HepG2 (cell line): ENCODE measurements around the gene TLR6. TPM values are rescaled to one million over a fixed set of nuclear protein-coding genes. Genes with fewer than 3 reads are reported as not detected.

ENCODE experiments used
- ATF1 ChIP-seq: IDR thresholded peaks from 2 replicates; pipeline ENCODE4 v1.6.1; 2016; ENCODE audit warnings: mild to moderate bottlenecking, control low read depth
- CREB1 ChIP-seq, 2 experiments: fragments of 450-650 bp in 1 of 2; IDR thresholded peaks; 2 replicates each; pipeline ENCODE4 v1.6.1; 2016 to 2017; ENCODE audit warnings: control low read depth in 1 of 2, mild to moderate bottlenecking in 1 of 2, missing compliant biosample characterization in 1 of 2, missing genetic modification characterization in 1 of 2
- ETV5 ChIP-seq: IDR thresholded peaks from 2 replicates; pipeline ENCODE4 v1.6.1; 2018; ENCODE audit warnings: missing biosample characterization, missing genetic modification reagents, inconsistent platforms, borderline replicate concordance
- FOXK2 ChIP-seq: fragments of 450-650 bp; IDR thresholded peaks from 2 replicates; pipeline ENCODE4 v1.6.1; 2016
- KLF16 ChIP-seq, 2 experiments: sonication (generic) in 1 of 2; formaldehyde crosslinking in 1 of 2; IDR thresholded peaks; 2 replicates each; pipeline versions ENCODE4 v1.6.1 to v1.8.0; 2016 to 2023; ENCODE audit warnings: missing genetic modification reagents in 2 of 2, missing compliant biosample characterization in 1 of 2
- NFE2L1 ChIP-seq: sonication (generic); formaldehyde crosslinking; IDR thresholded peaks from 2 replicates; pipeline ENCODE4 v1.4.0; 2020; ENCODE audit warnings: missing genetic modification reagents, mild to moderate bottlenecking, borderline replicate concordance
- NKX3-1 ChIP-seq: sonication (generic); formaldehyde crosslinking; IDR thresholded peaks from 2 replicates; pipeline ENCODE4 v1.5.0; 2020; ENCODE audit warnings: missing genetic modification reagents
- TBX2 ChIP-seq: sonication (generic); formaldehyde crosslinking; IDR thresholded peaks from 2 replicates; pipeline ENCODE4 v1.5.0; 2020; ENCODE audit warnings: missing genetic modification reagents, mild to moderate bottlenecking, borderline replicate concordance
- YY1 ChIP-seq: IDR thresholded peaks from 2 replicates; pipeline ENCODE4 v1.6.1; 2011; ENCODE audit warnings: low read length, low read depth, moderate library complexity, mild to moderate bottlenecking; ENCODE audit not compliant: insufficient read depth, insufficient replicate concordance
- ZNF605 ChIP-seq: sonication (generic); formaldehyde crosslinking; IDR thresholded peaks from 2 replicates; pipeline ENCODE4 v1.8.0; 2022; ENCODE audit warnings: mild to moderate bottlenecking, missing genetic modification reagents
- ZNF615 ChIP-seq: sonication (generic); formaldehyde crosslinking; IDR thresholded peaks from 2 replicates; pipeline ENCODE4 v1.5.0; 2020; ENCODE audit warnings: mild to moderate bottlenecking, missing genetic modification reagents, borderline replicate concordance
- ZNF724P ChIP-seq: sonication (generic); formaldehyde crosslinking; IDR thresholded peaks from 2 replicates; pipeline ENCODE4 v1.8.0; 2022; ENCODE audit warnings: missing genetic modification reagents, borderline replicate concordance
- polyA plus RNA-seq, 8 experiments: library from polyadenylated mRNA; depleted of rRNA in 3 of 8; stranded (reverse) in 7 of 8; unstranded in 1 of 8; fragments of >200 nt; fragmentation: Illumina TruSeq in 4 of 8; extraction: Trizol in 4 of 8; gene quantifications; 2 replicates each; pipeline versions ENCODE4 v1.2.1 to v1.2.3, GENCODE V29; 2011 to 2016; ENCODE audit warnings: low read depth in 4 of 8, missing spikeins in 1 of 8, mixed read lengths in 1 of 8; ENCODE audit not compliant: insufficient read depth in 1 of 8
- total RNA-seq, 5 experiments: library from RNA; depleted of rRNA; stranded (reverse); fragments of >200 nt; fragmentation: Illumina TruSeq; extraction: Trizol; gene quantifications; 2 replicates each; pipeline ENCODE4 v1.2.3, GENCODE V29; 2016; ENCODE audit warnings: low read depth in 1 of 5
- TF ChIP-seq, protein P1 (sequence below): sonication (generic); formaldehyde crosslinking; IDR thresholded peaks from 2 replicates; pipeline ENCODE4 v1.5.1; 2020; ENCODE audit warnings: mild to moderate bottlenecking, missing genetic modification reagents, borderline replicate concordance
- TF ChIP-seq, protein P2 (sequence below): sonication (generic); formaldehyde crosslinking; IDR thresholded peaks from 2 replicates; pipeline ENCODE4 v1.5.1; 2020; ENCODE audit warnings: mild to moderate bottlenecking, moderate library complexity, missing genetic modification reagents
- TF ChIP-seq, protein P3 (sequence below): conservative IDR thresholded peaks from 2 replicates; pipeline ENCODE4 v1.6.1; 2018; ENCODE audit warnings: missing genetic modification reagents
- TF ChIP-seq, protein P4 (sequence below): sonication (generic); formaldehyde crosslinking; IDR thresholded peaks from 2 replicates; pipeline ENCODE4 v1.4.0; 2020; ENCODE audit warnings: missing genetic modification reagents, borderline replicate concordance

The TLR6 gene
- total and polyA plus RNA-seq, 2 of the 13 experiments (the other 11 are each of a cell fraction or from before 2014, with no cell fraction given), result 0.33 to 0.71 TPM

DNA sequence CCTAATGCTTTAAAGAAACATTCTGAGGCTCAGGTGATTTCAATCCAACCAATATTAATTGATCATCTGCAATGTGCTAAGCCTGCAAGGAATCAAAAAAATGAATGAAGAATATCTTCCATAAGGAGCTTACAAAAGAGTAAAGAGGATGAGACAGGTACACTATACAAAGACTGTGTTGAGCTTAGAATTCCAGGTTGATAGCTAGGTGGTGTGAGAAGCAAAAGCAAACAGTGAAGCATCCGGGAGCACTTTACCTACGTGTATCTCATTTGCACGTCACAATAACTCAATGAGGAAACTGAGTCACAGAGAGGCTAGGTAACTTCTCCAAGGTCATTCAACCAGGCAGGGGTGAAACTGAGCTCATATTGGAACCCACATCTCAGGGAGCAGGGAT lies 48.1 kb upstream of the TLR6 start (continued):
- TF ChIP-seq, protein P1, sequence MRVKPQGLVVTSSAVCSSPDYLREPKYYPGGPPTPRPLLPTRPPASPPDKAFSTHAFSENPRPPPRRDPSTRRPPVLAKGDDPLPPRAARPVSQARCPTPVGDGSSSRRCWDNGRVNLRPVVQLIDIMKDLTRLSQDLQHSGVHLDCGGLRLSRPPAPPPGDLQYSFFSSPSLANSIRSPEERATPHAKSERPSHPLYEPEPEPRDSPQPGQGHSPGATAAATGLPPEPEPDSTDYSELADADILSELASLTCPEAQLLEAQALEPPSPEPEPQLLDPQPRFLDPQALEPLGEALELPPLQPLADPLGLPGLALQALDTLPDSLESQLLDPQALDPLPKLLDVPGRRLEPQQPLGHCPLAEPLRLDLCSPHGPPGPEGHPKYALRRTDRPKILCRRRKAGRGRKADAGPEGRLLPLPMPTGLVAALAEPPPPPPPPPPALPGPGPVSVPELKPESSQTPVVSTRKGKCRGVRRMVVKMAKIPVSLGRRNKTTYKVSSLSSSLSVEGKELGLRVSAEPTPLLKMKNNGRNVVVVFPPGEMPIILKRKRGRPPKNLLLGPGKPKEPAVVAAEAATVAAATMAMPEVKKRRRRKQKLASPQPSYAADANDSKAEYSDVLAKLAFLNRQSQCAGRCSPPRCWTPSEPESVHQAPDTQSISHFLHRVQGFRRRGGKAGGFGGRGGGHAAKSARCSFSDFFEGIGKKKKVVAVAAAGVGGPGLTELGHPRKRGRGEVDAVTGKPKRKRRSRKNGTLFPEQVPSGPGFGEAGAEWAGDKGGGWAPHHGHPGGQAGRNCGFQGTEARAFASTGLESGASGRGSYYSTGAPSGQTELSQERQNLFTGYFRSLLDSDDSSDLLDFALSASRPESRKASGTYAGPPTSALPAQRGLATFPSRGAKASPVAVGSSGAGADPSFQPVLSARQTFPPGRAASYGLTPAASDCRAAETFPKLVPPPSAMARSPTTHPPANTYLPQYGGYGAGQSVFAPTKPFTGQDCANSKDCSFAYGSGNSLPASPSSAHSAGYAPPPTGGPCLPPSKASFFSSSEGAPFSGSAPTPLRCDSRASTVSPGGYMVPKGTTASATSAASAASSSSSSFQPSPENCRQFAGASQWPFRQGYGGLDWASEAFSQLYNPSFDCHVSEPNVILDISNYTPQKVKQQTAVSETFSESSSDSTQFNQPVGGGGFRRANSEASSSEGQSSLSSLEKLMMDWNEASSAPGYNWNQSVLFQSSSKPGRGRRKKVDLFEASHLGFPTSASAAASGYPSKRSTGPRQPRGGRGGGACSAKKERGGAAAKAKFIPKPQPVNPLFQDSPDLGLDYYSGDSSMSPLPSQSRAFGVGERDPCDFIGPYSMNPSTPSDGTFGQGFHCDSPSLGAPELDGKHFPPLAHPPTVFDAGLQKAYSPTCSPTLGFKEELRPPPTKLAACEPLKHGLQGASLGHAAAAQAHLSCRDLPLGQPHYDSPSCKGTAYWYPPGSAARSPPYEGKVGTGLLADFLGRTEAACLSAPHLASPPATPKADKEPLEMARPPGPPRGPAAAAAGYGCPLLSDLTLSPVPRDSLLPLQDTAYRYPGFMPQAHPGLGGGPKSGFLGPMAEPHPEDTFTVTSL, result 0 out of 2 replicates have a peak, but pooled peaks have one; percentile 8
- TF ChIP-seq NKX3-1 (CRISPR knock-in tag), result no peak
- no peak for TF ChIP-seq ZNF724P
- TF ChIP-seq TBX2 (CRISPR knock-in tag), result no peak
- peak; percentile 23; the same call in 1 of the 2 replicates for TF ChIP-seq ETV5 (CRISPR knock-in tag)
- TF ChIP-seq NFE2L1 (CRISPR knock-in tag), result no peak
- no peak for TF ChIP-seq ATF1 (CRISPR knock-in tag)
- 0 out of 4 replicates have a peak, but pooled peaks of 1 of the 2 experiments have one; percentile 0 for TF ChIP-seq KLF16 (CRISPR knock-in tag; IDR thresholded peaks at IDR 0.05)
- TF ChIP-seq, protein P2, sequence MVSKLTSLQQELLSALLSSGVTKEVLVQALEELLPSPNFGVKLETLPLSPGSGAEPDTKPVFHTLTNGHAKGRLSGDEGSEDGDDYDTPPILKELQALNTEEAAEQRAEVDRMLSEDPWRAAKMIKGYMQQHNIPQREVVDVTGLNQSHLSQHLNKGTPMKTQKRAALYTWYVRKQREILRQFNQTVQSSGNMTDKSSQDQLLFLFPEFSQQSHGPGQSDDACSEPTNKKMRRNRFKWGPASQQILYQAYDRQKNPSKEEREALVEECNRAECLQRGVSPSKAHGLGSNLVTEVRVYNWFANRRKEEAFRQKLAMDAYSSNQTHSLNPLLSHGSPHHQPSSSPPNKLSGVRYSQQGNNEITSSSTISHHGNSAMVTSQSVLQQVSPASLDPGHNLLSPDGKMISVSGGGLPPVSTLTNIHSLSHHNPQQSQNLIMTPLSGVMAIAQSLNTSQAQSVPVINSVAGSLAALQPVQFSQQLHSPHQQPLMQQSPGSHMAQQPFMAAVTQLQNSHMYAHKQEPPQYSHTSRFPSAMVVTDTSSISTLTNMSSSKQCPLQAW (CRISPR knock-in tag), result 0 out of 2 replicates have a peak, but pooled peaks have one; percentile 12
- no peak for TF ChIP-seq ZNF605
- TF ChIP-seq, protein P3, sequence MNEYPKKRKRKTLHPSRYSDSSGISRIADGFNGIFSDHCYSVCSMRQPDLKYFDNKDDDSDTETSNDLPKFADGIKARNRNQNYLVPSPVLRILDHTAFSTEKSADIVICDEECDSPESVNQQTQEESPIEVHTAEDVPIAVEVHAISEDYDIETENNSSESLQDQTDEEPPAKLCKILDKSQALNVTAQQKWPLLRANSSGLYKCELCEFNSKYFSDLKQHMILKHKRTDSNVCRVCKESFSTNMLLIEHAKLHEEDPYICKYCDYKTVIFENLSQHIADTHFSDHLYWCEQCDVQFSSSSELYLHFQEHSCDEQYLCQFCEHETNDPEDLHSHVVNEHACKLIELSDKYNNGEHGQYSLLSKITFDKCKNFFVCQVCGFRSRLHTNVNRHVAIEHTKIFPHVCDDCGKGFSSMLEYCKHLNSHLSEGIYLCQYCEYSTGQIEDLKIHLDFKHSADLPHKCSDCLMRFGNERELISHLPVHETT (CRISPR knock-in tag), result no peak
- no peak for TF ChIP-seq YY1
- no peak for TF ChIP-seq ZNF615 (CRISPR knock-in tag)
- no peak for TF ChIP-seq CREB1 (IDR thresholded peaks at IDR 0.05)
- TF ChIP-seq CREB1 (CRISPR knock-in tag; IDR thresholded peaks at IDR 0.05), result peak; percentile 43; the same call in 1 of the 2 replicates
- TF ChIP-seq, protein P4, sequence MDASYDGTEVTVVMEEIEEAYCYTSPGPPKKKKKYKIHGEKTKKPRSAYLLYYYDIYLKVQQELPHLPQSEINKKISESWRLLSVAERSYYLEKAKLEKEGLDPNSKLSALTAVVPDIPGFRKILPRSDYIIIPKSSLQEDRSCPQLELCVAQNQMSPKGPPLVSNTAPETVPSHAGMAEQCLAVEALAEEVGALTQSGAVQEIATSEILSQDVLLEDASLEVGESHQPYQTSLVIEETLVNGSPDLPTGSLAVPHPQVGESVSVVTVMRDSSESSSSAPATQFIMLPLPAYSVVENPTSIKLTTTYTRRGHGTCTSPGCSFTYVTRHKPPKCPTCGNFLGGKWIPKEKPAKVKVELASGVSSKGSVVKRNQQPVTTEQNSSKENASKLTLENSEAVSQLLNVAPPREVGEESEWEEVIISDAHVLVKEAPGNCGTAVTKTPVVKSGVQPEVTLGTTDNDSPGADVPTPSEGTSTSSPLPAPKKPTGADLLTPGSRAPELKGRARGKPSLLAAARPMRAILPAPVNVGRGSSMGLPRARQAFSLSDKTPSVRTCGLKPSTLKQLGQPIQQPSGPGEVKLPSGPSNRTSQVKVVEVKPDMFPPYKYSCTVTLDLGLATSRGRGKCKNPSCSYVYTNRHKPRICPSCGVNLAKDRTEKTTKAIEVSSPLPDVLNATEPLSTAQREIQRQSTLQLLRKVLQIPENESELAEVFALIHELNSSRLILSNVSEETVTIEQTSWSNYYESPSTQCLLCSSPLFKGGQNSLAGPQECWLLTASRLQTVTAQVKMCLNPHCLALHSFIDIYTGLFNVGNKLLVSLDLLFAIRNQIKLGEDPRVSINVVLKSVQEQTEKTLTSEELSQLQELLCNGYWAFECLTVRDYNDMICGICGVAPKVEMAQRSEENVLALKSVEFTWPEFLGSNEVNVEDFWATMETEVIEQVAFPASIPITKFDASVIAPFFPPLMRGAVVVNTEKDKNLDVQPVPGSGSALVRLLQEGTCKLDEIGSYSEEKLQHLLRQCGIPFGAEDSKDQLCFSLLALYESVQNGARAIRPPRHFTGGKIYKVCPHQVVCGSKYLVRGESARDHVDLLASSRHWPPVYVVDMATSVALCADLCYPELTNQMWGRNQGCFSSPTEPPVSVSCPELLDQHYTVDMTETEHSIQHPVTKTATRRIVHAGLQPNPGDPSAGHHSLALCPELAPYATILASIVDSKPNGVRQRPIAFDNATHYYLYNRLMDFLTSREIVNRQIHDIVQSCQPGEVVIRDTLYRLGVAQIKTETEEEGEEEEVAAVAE (CRISPR knock-in tag), result 0 out of 2 replicates have a peak, but pooled peaks have one; percentile 11
- no peak for TF ChIP-seq FOXK2
